ENCODE measurements around the gene PDE4D.

Gene PDE4D

GRCh38 chr5:59529239-59529638 is 364.3 kb downstream of the PDE4D start:
- in situ Hi-C loops (cut with MboI; ENCODE audit: low pct_unique_long_range_greater_than_20kb, low sequenced_read_pairs), result no loop called here
- no peak for DNase-seq

- DNase-seq, result no peak
- in situ Hi-C loops (cut with MboI; ENCODE audit: low pct_unique_long_range_greater_than_20kb, low sequenced_read_pairs), result no loop called here
Observed at GRCh38 chr5:59528202-59528862, 365.2 kb downstream of the PDE4D start.

GRCh38 chr5:59525957-59526356 is 367.6 kb downstream of the PDE4D start:
- DNase-seq, result peak; percentile 23
- in situ Hi-C loops (cut with MboI; ENCODE audit: low pct_unique_long_range_greater_than_20kb, low sequenced_read_pairs), result no loop called here

- no peak for DNase-seq
- in situ Hi-C loops (cut with MboI; ENCODE audit: low pct_unique_long_range_greater_than_20kb, low sequenced_read_pairs), result no loop called here
Observed at GRCh38 chr5:59525311-59525710, 368.2 kb downstream of the PDE4D start.

GRCh38 chr5:59522201-59522831 is 371.2 kb downstream of the PDE4D start:
- DNase-seq, result no peak
- in situ Hi-C loops (cut with MboI; ENCODE audit: low pct_unique_long_range_greater_than_20kb, low sequenced_read_pairs), result no loop called here

- peak; percentile 23 for DNase-seq
- in situ Hi-C loops (cut with MboI; ENCODE audit: low pct_unique_long_range_greater_than_20kb, low sequenced_read_pairs), result no loop called here
Observed at GRCh38 chr5:59521476-59521875, 372.1 kb downstream of the PDE4D start.

GRCh38 chr5:59519338-59519737 is 374.2 kb downstream of the PDE4D start:
- in situ Hi-C loops (cut with MboI; ENCODE audit: low pct_unique_long_range_greater_than_20kb, low sequenced_read_pairs), result no loop called here
- DNase-seq, result no peak

GRCh38 chr5:59517926-59518585 is 375.5 kb downstream of the PDE4D start:
- DNase-seq, result no peak
- in situ Hi-C loops (cut with MboI; ENCODE audit: low pct_unique_long_range_greater_than_20kb, low sequenced_read_pairs), result no loop called here

GRCh38 chr5:59516161-59516560 is 377.4 kb downstream of the PDE4D start:
- in situ Hi-C loops (cut with MboI; ENCODE audit: low pct_unique_long_range_greater_than_20kb, low sequenced_read_pairs), result no loop called here
- no peak for DNase-seq

- DNase-seq, result peak; percentile 28
- in situ Hi-C loops (cut with MboI; ENCODE audit: low pct_unique_long_range_greater_than_20kb, low sequenced_read_pairs), result no loop called here
Observed at GRCh38 chr5:59506285-59506877, 387.1 kb downstream of the PDE4D start.

GRCh38 chr5:59504043-59504442 is 389.5 kb downstream of the PDE4D start:
- in situ Hi-C loops (cut with MboI; ENCODE audit: low pct_unique_long_range_greater_than_20kb, low sequenced_read_pairs), result no loop called here
- DNase-seq, result no peak

GRCh38 chr5:59503220-59503619 is 390.3 kb downstream of the PDE4D start:
- no peak for DNase-seq
- in situ Hi-C loops (cut with MboI; ENCODE audit: low pct_unique_long_range_greater_than_20kb, low sequenced_read_pairs), result no loop called here

- no peak for DNase-seq
- in situ Hi-C loops (cut with MboI; ENCODE audit: low pct_unique_long_range_greater_than_20kb, low sequenced_read_pairs), result no loop called here
Observed at GRCh38 chr5:59501316-59501715, 392.2 kb downstream of the PDE4D start.

GRCh38 chr5:59500014-59500413 is 393.5 kb downstream of the PDE4D start:
- in situ Hi-C loops (cut with MboI; ENCODE audit: low pct_unique_long_range_greater_than_20kb, low sequenced_read_pairs), result no loop called here
- no peak for DNase-seq

GRCh38 chr5:59497207-59497606 is 396.3 kb downstream of the PDE4D start:
- in situ Hi-C loops (cut with MboI; ENCODE audit: low pct_unique_long_range_greater_than_20kb, low sequenced_read_pairs), result no loop called here
- no peak for DNase-seq

GRCh38 chr5:59496524-59497134 is 396.9 kb downstream of the PDE4D start:
- DNase-seq, result peak; percentile 61
- in situ Hi-C loops (cut with MboI; ENCODE audit: low pct_unique_long_range_greater_than_20kb, low sequenced_read_pairs), result no loop called here

GRCh38 chr5:59491945-59492344 is 401.6 kb downstream of the PDE4D start:
- in situ Hi-C loops (cut with MboI; ENCODE audit: low pct_unique_long_range_greater_than_20kb, low sequenced_read_pairs), result no loop called here
- DNase-seq, result no peak

- in situ Hi-C loops (cut with MboI; ENCODE audit: low pct_unique_long_range_greater_than_20kb, low sequenced_read_pairs), result no loop called here
- DNase-seq, result no peak
Observed at GRCh38 chr5:59489551-59489950, 404.0 kb downstream of the PDE4D start.

- in situ Hi-C loops (cut with MboI; ENCODE audit: low pct_unique_long_range_greater_than_20kb, low sequenced_read_pairs), result no loop called here
Observed at GRCh38 chr5:59487772-59488729, 405.5 kb downstream of the PDE4D start.

More at GRCh38 chr5:59487772-59488729, 405.5 kb downstream of the PDE4D start:
- no peak for DNase-seq
